Left hindlimb (tissue), 1 donor: Measurements from ENCODE around the gene ALDH1L1.
"Not testable (repeated sequence)": the region's sequence is repeated elsewhere in the genome, so short reads cannot be mapped to it uniquely, and the experiment has no call there.

Source experiments
- DNase-seq: peaks from one replicate; pipeline ENCODE4 v3.0.0-alpha.2; 2018

Gene ALDH1L1

DNA sequence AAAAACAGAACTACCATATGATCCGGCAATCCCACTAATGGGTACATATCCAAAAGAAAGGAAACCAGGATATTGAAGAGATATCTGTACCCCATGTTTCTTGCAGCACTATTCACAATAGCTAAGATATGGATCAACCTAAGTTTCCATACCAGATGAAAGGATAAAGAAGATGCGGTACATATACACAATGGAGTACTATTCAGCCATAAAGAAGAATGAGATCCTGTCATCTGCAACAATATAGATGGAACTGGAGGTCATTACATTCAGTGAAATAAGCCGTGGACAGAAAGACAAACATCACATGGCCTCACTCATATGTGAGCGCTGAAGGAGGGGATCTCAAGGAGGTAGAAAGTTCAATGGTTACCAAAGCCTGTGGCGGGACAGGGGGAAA, 99.4 kb downstream of the ALDH1L1 start:
- DNase-seq = no peak

GRCh38 chr3:126078866-126079265, 101.5 kb downstream of the ALDH1L1 start:
- no peak for DNase-seq

GRCh38 chr3:126077754-126078153, 102.6 kb downstream of the ALDH1L1 start:
- DNase-seq = no peak

- DNase-seq = no peak
Measured at GRCh38 chr3:126076140-126076539, 104.2 kb downstream of the ALDH1L1 start.

GRCh38 chr3:126070146-126070545, 110.2 kb downstream of the ALDH1L1 start:
- DNase-seq = no peak

DNA sequence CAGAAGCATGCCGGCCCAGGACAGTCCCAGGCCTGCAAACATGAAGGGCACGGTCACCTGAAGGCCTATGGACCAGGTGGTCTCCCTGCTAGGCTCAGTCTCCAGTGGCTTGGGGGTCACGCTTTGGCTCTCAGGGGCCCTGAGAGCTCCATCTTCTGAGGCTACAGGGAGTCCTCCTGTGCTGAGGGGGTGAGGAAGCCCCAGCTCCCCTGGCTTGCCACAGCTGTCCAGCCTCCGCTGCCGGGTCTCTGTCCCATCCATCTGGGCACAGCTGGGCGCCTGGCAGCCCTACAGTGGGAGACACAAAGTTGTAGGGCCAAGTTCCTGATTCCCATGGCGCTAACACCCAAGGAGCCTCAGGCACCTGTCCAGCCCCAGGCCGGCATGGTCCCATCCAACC, 112.4 kb downstream of the ALDH1L1 start:
- DNase-seq = no peak

DNA sequence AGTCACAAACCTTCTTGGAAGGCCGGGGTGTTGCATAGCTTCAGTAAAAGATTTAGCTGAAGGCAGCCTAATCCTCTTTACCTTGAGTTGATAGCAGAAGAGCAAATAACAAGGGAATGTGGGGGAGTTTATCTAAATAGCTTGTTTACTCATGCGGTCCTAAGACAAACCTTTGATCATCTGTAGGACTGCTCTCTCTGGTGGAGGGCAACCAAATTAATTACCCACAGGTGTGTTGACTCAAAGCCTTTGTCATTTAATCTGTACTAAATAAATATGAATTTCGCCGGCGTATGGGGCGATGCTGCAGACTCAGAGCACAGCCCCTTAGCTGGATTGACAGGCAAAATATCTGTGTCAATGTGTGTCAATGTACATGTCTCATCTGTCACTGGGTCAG, 113.7 kb downstream of the ALDH1L1 start:
- not testable (repeated sequence) for DNase-seq

GRCh38 chr3:126065876-126066275, 114.5 kb downstream of the ALDH1L1 start:
- no peak for DNase-seq

- DNase-seq = no peak
Measured at GRCh38 chr3:126064627-126065258, 115.6 kb downstream of the ALDH1L1 start.

GRCh38 chr3:126063358-126063965, 116.9 kb downstream of the ALDH1L1 start:
- DNase-seq = no peak

GRCh38 chr3:126061301-126062032, 118.9 kb downstream of the ALDH1L1 start:
- no peak for DNase-seq

GRCh38 chr3:126060613-126061145, 119.7 kb downstream of the ALDH1L1 start:
- no peak for DNase-seq

GRCh38 chr3:126058666-126059065, 121.7 kb downstream of the ALDH1L1 start:
- no peak for DNase-seq

DNA sequence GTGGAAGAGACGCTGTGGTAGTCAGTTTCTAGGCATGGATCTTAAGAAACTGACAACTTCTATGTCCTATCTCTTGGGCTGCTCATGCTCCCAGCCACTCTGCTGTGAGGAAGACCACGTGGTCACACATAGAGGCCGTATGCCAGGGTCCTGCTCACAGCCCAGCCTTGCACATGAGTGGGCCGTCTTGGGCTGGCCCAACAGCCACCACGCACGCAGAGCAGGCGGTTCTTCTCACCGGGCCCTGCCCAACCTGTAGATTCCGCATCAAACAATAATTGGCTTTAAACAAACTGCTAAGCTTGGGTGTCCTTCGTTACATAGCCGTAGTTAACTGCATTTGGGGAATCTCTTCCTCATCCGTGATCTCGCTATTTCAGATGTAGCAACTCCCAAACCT, 122.5 kb downstream of the ALDH1L1 start:
- DNase-seq = no peak

DNA sequence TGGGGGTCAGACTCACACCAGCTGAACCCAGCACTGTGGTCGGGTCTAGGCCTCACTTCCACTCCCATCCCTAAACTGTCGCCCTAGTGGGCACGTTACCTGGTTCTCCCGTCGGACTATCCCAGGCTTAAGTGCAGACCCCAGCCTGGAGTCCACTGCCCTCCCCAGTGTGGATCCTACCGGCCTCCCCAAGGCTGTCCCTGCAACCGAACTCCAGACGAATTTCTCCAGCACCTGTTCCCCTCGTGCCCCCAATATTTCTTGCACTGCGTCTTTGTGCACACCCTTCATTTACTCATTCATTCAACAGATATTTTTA, 122.9 kb downstream of the ALDH1L1 start:
- no peak for DNase-seq

DNA sequence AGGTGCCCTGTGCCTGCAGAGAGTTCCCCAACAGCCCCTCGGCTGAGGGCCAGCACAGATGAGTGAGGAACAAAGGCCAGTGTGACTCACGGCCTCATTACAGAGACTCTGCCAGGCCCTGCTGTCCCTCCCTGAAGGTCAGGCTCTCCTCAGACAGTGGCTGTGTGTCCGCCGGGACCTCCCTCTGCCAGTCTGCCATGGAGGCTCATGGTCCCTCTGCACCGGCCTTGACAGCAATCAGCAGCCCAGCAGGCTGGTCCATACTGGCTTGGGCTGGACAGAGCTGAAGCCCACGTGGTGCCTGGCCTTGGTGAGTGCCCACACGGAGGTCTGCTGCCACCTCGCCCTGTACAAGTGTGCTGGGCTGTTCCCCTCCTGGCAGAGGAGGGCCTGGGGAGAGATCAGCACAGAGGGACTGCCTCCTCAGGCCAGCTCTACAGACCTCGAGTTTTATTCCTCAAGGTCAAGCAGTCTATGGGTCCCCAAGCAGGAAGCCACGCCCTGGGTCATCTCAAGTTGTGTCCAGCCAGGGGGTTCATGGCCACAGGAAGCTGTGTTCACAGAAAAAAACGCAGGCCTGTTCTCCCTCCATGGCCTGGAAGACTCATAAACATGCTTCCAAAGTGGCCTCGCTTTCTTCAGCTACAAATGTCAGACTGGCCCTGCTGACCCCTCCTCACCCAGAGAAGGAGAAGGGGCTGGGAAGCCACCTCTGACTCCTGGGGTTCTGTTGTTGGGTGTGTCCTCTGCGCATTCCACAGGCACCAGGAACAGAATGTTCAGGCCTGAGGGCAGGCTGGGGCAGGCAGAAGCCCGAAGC, 123.5 kb downstream of the ALDH1L1 start:
- DNase-seq = no peak

- DNase-seq = no peak
Measured at GRCh38 chr3:126056088-126056487, 124.3 kb downstream of the ALDH1L1 start.

DNA sequence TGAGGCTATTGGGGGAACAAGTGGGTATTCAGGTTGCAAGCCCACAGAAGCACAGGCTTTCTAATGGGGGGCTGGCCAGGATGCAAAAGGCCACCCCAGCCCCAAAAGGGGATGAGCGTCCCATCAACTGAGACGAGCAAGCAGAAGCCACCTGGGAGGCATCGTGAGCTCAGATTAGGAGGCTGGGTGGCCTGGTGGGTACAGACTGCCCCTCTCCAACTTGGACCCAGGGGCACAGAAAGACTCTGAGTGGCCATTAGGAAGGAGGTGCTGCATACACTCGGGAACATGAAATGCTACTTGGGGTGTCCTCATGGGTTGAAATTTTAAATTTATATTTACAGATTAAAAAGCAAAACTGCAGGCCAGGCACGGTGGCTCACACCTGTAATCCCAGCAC, 125.5 kb downstream of the ALDH1L1 start:
- no peak for DNase-seq

GRCh38 chr3:126053949-126054569, 126.3 kb downstream of the ALDH1L1 start:
- DNase-seq = no peak
